ENCODE results near the gene TRMO.

DNA sequence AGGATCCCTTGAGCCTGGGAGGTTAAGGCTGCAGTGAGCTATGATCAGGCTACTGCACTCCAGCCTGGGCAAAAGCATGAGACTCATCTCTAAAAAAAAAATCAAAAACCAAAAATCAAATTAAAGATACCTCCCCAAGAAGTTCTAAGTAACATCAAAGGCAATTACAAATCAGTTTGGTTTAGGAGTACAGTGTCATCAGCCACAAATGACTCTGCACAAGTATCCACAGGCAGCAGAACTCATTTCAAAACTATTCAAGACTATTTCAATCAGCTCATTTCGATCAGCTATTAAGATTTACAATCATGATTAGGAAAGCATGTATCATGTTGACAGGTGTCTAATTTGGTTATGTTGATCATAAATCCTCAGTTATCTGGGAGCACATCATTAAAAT, 19.1 kb downstream of the TRMO start:
- TF ChIP-seq, protein P1, sequence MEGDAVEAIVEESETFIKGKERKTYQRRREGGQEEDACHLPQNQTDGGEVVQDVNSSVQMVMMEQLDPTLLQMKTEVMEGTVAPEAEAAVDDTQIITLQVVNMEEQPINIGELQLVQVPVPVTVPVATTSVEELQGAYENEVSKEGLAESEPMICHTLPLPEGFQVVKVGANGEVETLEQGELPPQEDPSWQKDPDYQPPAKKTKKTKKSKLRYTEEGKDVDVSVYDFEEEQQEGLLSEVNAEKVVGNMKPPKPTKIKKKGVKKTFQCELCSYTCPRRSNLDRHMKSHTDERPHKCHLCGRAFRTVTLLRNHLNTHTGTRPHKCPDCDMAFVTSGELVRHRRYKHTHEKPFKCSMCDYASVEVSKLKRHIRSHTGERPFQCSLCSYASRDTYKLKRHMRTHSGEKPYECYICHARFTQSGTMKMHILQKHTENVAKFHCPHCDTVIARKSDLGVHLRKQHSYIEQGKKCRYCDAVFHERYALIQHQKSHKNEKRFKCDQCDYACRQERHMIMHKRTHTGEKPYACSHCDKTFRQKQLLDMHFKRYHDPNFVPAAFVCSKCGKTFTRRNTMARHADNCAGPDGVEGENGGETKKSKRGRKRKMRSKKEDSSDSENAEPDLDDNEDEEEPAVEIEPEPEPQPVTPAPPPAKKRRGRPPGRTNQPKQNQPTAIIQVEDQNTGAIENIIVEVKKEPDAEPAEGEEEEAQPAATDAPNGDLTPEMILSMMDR (conservative IDR thresholded peaks at IDR 0.05 in 1 of 2, IDR thresholded peaks at IDR 0.05 in 1 of 2; ENCODE audit: extremely low read depth in 1 of 2, insufficient read depth in 1 of 2, low read depth in 1 of 2, low read length in 2 of 2), result no peak
- no peak for TF ChIP-seq EZH2 (IDR thresholded peaks at IDR 0.05; ENCODE audit: borderline replicate concordance, low read length)
